NCI-H2081 (cell line): ENCODE results near the gene RARB.

Source experiments
- DNase-seq, 2 experiments: peaks; one replicate each; lab custom pipeline; 2025; lab: John Stamatoyannopoulos, UW

Gene RARB

DNA sequence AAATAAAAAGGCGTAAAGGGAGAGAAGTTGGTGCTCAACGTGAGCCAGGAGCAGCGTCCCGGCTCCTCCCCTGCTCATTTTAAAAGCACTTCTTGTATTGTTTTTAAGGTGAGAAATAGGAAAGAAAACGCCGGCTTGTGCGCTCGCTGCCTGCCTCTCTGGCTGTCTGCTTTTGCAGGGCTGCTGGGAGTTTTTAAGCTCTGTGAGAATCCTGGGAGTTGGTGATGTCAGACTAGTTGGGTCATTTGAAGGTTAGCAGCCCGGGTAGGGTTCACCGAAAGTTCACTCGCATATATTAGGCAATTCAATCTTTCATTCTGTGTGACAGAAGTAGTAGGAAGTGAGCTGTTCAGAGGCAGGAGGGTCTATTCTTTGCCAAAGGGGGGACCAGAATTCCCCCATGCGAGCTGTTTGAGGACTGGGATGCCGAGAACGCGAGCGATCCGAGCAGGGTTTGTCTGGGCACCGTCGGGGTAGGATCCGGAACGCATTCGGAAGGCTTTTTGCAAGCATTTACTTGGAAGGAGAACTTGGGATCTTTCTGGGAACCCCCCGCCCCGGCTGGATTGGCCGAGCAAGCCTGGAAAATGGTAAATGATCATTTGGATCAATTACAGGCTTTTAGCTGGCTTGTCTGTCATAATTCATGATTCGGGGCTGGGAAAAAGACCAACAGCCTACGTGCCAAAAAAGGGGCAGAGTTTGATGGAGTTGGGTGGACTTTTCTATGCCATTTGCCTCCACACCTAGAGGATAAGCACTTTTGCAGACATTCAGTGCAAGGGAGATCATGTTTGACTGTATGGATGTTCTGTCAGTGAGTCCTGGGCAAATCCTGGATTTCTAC, at the start of gene RARB:
Gene RARB (plus strand): TSS at position 322 of the 847 bp plus-strand sequence. CDS start 469 bp downstream, at position 791.
- DNase-seq = peak; percentile 53 to 77

DNA sequence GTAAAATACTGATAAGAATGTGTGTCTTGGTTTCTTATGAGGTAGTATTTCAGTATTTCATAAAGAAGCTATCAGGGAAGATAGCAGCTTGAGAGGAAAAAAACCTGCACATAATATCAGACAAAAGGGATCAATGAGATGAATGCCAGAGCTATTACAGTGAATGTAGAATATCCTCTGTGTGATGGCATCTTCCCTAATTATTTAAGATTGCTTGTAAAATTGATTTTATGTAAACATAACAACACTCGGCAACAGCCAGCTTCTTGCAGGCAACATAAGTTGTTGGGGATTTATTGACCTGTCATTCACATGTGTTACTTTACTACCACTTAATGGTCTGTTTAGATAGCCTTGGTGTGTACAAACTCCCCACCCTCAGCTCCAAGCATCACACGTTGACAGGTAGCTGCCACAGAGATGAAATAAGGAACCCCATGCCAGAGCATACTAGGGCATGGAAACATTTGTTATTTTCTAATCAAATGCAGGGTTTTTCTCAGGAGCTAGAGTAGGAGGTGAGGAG, 49.2 kb upstream of the RARB start:
- no peak for DNase-seq

DNA sequence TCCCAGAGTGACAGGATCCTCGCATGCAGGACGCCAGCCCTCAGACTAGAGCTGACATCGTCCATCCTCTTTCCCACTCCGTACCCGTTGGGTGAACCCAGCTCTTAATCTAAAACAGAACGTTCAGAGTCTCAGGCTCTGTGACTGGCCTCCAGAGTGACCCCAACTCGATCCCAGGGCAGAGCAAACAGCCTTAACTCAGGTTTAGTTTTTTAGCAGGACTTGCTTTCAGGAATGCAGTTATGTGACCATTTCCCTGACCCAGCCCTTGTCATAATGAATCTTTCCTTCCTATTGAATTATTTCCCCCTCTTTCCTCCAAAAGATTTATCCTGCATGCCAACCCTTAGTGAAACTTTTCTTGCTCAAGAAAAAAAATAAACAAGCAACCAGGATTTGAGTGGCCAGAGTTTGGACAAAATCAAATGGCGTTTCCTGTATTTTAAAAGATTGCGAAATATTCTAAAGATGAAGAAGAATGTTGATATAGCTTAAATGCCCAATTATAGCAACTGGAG, 47.8 kb upstream of the RARB start:
- no peak for DNase-seq

DNA sequence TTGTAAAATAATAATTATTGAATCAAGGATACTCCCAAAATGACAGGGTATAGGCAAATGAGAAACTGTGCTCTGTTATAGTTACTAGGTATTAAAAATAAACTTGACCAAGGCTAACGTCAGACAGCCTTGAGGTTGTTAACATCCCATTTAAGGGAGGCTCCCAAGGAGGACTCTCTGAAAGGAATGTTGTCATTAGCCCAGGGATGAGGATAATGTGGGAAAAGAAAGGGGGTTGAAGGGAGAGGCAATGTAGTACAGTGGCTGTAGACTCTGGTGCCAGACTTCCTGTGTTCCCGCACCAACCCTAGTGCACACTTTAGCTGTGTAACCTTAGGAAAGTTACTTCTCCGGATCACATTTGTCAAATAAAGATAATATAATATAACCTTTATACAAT, 47.0 kb upstream of the RARB start:
- no peak for DNase-seq

DNA sequence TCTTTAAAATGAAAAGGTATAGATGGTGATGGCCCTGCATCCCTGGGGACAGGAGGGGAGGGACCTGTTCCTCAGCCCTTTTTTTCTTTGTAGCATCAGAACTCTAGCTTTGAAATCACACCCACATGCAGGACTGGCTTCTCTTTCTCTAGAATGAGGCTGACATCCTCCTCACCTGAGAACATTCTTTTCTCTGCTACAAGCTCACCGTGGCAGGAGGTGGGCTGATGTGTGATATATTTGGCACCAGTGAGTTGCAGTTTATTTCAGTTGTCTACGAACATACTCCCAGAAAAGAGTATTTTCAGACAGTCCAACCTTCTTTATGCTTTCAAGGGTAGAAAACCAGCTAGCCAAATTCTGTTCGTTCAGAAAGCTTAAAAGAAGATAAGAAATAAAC, 43.6 kb upstream of the RARB start:
- DNase-seq = no peak

DNA sequence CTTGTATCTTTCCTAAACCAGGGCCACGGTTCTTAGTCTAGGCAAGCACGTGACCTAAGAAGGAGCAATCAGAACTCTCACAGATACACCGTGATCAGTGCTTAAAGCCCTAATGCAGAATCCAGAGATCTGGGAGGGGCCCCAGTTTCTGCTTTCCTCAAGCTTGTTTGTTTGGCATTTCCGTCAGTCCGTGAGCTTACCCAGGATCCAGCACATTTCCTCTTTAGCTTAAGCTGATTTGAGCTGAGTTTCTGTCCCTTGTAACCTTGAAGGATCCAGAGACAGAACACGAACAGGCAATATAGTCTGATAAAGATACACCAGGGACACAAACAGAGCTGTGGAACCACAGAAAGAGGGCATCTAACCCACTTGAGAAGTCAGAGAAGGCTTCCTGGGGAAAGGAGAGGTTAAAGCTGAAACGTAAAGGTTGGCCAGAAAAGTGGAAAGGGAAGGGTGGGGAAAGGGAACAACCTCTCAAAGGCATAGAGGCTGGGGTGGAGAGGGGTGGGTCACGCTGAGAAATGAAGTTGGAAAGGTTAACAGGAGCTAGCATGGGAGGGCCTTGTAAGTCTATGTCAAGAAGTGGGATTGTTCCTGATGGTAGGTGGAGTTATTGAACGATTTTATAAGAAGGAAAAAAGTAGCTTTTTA, 42.1 kb upstream of the RARB start:
- no peak for DNase-seq

DNA sequence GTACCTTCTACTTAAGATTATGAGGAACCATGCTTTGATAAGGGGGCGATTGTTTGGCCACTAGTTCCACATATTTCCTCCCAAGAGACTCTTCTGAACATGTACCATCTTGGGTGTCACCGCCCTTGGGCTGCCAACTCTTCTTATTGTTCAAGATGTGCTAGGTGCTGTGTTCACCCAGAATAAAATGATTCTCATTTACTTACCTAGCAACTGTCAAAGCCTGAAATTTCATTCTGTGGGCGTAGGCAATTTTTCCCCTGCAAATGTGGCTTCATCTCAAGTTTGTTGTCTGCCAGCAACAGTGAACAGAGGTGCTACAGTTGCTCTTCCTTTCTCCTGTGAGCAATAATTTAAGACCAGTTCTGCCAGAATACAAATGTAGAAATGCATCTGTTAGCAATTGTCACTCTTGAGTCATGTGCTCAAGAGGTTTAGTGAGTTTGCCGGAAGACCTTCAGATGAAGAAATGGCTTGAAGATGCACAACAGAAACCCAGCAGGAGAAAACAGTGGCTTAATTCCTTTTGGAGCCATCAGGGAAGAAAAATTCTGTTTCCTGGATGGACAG, 41.3 kb upstream of the RARB start:
- no peak for DNase-seq

DNA sequence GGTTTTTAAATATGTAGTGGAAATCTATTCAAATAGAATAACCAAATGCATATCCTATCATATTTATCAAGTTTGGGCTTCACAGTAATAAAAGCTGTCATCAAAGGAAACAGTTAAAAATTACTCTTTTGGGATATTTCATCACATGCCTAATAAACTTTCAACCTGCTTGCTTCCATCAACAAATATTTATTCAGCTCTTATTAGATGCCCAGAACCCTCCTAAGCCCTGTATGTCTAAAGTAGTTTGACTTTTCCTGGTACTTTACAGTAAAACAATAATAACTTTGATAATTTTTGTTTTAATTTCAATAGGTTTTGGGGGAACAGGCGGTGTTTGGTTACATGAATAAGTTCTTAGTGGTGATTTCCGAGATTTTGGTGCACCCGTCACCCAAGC, 37.5 kb upstream of the RARB start:
- DNase-seq = no peak

DNA sequence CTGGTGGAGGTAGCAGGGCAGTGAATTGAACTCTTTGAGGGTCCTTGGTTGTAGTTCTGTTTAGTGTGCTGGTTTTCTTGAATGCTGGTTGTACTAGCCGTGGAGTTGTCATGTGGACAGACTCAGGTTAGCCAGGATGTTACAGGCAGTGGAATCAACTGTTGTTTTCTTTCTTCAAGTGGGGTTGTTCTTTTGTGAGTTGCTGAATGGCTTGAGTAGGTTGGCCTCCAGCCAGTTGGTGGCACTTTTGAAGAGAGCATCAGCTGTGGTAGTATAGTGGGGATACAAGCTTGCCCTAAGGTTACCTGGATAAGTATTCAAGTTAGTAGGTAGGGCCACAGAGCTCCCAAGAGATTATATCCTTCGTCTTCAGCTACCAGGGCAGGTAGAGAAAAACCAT, 31.8 kb upstream of the RARB start:
- no peak for DNase-seq

DNA sequence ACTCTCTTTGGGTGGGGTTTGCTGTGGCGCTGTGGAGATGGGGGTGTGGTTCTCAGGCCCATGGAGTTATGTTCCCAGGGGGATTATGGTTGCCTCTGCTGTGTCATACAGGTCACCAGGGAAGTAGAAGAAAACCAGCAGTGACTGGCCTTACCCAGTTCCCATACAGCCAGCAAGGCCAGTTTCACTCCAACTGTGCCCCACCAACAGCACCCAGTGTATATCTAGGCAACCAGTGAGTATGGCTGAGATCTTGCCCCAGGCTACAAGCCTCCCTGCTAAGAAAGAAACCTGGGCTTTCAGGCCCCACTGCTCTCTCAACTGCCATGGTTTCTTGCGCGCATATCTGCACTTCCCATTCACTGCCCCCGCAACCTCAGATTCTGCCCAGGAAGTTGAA, 31.4 kb upstream of the RARB start:
- no peak for DNase-seq

DNA sequence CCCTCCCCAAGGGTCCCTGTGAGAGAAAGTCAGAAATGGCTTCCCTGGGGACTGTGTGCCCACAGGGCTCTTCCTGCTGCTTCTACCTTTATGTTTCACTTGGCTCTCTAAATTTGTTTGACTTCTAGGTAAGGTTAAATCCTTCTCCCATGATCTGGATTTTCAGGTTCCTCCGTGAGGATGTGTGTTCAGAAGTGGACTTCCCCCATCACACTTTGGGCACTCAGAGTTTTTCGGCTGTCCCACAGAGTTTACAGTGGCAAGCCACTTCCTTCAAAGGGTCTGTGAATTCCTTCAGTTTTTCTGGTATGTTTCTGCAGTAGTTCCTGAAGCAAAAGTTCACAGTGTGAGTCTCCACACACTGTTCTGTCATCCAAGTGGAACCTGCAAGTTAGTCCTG, 30.9 kb upstream of the RARB start:
- no peak for DNase-seq

DNA sequence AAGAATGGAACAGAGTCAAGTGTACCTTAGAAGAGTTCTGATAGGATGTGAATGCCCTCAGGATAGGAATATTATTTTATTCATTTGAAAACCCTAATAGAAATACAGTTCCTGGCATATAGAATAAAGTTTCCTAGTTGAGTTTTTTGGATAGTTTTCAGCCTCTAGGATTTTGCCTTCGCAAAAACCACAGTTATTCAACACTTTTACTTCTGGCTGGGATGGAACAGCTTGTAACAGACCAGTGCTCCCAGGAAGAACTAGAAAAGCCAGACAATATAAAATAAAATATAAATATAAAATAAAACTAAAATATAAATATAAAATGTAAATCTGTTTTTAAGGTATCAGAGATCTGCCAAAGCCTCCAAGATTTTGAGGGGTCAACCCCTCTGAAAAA, 27.5 kb upstream of the RARB start:
- no peak for DNase-seq

DNA sequence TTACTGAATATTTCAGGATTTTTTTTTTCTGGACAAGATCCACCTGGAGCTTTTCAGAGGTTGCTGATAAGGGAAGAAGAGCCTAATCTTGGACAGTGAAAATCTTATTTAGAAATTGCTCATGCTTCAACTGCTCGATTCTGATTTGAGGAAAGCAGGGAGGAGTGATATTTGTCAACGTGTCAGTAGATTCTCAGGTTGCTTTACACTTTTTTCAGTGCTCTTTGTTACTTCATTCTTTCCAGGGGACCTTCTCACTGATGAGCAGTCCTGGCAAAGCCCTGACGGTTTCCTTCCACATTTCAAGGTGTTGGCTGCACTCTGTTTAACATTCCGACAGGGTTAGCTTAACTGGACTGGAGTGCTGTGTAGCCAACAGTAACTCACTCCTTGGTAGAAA, 24.1 kb upstream of the RARB start:
- DNase-seq = no peak

DNA sequence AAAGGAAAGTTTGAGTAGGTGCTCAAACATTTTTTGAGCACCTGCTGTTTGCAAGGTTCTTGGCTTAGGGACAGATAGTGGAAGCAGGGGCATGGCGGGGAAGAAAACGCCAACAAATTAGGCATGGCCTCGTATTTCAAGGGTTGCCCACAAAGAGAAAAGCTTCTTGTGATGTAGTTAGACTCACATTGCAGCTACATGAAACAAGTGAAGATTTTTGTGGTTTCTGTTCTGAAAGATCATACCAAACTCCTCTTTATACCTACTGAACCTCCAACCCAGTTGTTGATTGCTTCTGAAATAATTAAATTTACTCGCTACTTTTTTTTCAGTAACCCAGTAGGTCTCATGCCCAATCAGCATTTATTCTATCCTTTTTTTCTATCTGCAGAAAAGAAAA, 23.5 kb upstream of the RARB start:
- DNase-seq = no peak

DNA sequence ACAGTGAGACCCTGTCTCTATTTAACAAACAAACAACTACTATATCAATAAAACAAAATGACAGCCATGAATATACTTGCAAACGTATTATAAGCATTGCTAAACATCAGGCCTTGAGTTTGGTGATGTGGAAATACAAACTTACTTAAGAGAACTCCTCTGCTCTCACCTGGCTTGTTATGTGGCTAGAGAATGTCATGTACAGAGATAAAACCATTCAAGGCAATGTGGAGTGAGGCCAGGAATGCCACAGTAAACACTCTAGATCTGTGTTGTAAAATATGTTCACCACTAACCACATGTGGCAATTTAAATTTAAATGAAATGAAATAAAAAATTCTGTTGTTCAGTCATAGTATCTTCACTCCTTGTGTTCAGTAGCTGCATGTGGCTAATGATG, 22.7 kb upstream of the RARB start:
- no peak for DNase-seq

DNA sequence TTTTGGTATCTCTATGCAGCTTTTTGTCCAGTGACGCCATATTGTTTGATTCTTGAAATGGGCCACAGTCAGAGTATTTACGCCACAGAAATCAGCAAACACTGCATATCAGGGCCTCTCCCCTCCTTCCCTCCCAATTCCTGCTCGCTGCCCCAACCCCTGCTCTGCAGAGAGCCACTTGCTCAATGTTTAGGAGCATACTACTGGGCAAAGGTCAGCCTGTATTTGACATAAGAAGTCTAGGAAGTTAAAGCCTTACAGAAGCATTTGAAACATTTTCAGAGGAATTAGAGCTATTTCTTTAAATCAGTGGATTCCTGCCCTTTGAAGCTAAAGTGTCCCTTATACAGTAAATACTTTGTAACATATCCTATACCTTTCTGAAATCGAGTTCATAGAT, 17.4 kb upstream of the RARB start:
- no peak for DNase-seq

DNA sequence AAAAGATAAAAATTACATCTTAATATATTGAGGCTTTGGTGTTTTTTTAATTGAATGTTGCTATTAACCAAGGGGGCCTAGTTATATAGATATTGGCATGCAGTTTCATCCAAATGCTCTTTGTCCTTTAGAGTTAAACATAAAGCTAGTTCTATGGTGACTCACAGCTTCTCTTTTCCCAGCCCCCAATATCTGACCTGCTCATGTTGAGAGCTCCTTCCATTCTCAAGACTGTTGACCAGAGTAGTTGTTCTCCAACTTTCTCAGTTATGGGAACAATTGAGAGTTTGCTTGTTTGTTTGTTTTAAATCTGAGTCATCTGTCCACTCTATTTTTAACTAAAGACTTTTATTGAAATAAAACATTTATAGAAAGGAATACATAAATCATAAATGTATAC, 15.8 kb upstream of the RARB start:
- DNase-seq = no peak

DNA sequence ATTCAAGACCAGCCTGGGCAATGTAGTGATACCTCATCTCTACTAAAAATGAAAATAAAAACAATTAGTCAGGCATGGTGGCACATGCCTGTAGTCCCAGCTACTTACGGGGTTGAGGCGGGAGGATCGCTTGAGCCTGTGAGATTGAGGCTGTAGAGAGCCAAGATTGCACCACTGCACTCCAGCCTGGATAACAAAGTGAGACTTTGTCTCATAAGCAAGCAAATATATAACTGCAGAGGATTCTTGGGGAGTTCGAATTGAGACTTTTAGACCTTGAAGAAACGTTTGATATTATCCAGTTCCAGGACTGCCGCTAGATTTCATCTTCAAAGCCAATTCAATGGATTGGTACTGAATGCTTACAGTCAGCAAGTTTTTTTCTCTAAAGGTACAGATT, 11.9 kb upstream of the RARB start:
- no peak for DNase-seq

DNA sequence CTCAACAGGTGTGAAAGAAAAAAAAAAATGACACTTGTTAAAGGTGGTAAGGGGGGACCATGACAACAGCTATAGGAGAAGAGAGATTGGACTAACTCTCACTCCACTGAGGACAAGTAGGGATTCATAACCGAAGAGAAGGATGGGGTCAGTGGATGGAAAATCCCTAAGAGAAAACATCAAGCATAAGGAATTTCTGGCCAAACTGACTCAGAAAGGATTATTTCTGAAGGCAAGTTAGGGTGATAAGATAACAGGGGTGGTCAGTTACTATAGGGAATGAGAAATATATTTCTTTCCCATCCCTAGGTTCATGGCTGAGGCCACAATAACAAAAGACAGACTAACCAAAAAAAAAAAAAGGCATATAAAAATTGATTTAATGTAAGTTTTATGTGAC, 9.5 kb upstream of the RARB start:
- DNase-seq = no peak

DNA sequence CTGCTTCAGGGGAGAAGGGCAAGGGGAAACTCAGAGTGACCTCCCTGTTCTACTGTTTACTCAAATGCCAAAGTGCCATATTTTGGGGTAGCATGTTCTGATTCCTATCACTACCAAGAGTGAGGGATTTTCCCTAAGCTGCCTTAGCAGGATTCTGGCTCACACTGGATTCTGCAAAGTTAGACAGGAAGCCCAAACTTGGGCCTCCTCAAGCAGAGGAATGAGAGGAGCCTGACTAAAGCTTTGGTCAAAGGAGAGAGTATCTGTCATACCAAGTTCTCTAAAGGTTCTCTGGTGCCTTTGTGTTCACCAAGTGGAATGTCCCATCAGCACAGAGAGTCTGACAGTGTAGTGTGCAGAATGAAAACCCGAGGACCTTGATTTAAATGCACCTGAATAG, 8.8 kb upstream of the RARB start:
- no peak for DNase-seq

DNA sequence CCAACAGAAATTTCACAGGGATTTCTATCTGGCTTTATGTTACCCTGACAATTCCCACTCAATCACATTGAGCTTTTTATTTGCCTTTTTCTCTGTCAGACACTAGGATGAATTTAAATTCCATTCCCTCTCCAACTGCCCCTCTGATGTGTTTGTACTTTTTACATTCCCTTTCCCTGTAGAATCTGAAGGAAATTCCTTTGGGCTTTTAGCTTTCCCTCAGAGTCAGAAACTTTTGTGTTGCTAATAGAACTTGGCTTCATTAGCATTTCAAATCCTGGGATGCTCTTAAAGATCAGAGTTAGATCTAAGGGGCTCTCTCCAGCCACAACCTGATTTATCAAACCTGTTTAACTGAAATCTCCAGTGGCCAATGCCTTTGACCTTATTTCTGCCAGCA, 7.9 kb upstream of the RARB start:
- DNase-seq = no peak

DNA sequence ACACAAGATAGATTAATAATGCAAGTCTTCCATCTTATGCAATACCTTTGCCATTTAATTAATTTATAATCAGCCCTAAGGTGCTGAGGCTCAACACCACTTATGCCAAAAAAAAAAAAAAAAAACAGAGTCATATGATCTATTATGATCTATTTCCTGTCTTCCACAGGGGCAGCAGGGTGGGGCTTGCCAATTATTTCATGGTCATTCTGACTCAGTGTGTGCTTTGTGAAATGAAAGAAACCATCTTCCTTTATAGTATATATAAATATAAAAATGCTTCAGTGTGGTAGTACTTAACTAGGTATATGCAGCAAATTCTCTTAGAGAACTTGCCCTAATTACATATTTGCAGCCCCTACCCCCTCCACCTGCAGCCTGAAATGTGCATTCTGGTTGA, 7.2 kb upstream of the RARB start:
- no peak for DNase-seq

DNA sequence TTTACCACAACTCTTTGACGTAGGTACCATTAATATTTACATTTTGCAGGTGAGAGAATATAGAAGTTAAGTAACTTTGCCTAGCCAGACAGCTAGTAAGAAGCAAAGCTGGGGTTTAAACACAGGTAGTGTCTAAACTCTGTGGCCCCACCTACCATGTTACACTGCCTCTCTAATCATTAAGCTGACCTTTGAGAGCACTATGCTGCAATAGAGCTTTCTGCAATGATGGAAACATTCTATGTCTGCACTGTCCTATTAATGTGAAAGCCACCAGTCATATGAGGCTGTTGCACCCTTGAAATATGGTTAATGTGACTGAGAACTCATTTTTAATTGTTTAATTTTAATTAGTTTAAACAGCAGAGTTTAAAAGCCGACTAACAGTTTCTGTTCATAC, 6.3 kb upstream of the RARB start:
- no peak for DNase-seq
